Keratinocyte (primary cell): ENCODE results near the gene TMEM50A. TPM values are rescaled to one million over a fixed set of nuclear protein-coding genes. Genes with fewer than 3 reads are reported as not detected.
A peak's percentile ranks its signal among the peaks of the same experiment; 100 is the strongest.

Source experiments
- DNase-seq: peaks from one replicate; pipeline ENCODE4 v3.0.0-alpha.2; 2011; ENCODE audit warnings: low read depth, missing footprints, low spot score
- FAIRE-seq: peaks from 2 replicates; lab custom pipeline; 2011; peaks lifted over from hg19 to GRCh38; lab: Jason Lieb, UNC
- H2AFZ ChIP-seq: 2 replicates; pipeline ENCODE4 v1.6.0; 2012; ENCODE audit warnings: low read length, control low read depth, inconsistent platforms; ENCODE audit not compliant: control insufficient read depth
- H3K27ac ChIP-seq: 2 replicates; pipeline ENCODE4 v1.5.1; 2011; ENCODE audit warnings: low read length; ENCODE audit not compliant: control insufficient read depth, insufficient read depth
- H3K27me3 ChIP-seq: 3 replicates; pipeline ENCODE4 v1.6.0; 2011; ENCODE audit warnings: low read length; ENCODE audit not compliant: control insufficient read depth, insufficient read depth; ENCODE audit errors: extremely low read depth
- H3K36me3 ChIP-seq, 2 experiments: 2 replicates in 1 of 2; 3 replicates in 1 of 2; pipeline ENCODE4 v1.5.1; 2011; ENCODE audit warnings: low read length in 2 of 2, mild to moderate bottlenecking in 1 of 2; ENCODE audit not compliant: control insufficient read depth in 2 of 2, insufficient read depth in 2 of 2; ENCODE audit errors: extremely low read depth in 1 of 2
- H3K4me1 ChIP-seq: 3 replicates; pipeline ENCODE4 v1.5.1; 2011; ENCODE audit warnings: low read length; ENCODE audit not compliant: control insufficient read depth, insufficient read depth; ENCODE audit errors: extremely low read depth
- H3K4me2 ChIP-seq: 3 replicates; pipeline ENCODE4 v1.6.0; 2011; ENCODE audit warnings: low read depth, low read length; ENCODE audit not compliant: control insufficient read depth, insufficient read depth; ENCODE audit errors: extremely low read depth
- H3K4me3 ChIP-seq, 3 experiments: fragments of 200-600 bp in 1 of 3; sonication (generic) in 1 of 3; 2 replicates in 2 of 3; 3 replicates in 1 of 3; pipeline ENCODE4 v1.5.1; 2011 to 2016; ENCODE audit warnings: low read length in 3 of 3, mild to moderate bottlenecking in 3 of 3, control low read depth in 2 of 3, inconsistent platforms in 1 of 3, low read depth in 1 of 3, mixed read lengths in 1 of 3, mixed run types in 1 of 3, moderate library complexity in 1 of 3; ENCODE audit not compliant: control insufficient read depth in 2 of 3, insufficient read depth in 2 of 3; ENCODE audit errors: extremely low read depth in 1 of 3
- H3K79me2 ChIP-seq: 2 replicates; pipeline ENCODE4 v1.6.0; 2012; ENCODE audit warnings: low read length; ENCODE audit not compliant: control insufficient read depth, insufficient read depth
- H3K9ac ChIP-seq: 3 replicates; pipeline ENCODE4 v1.6.0; 2011; ENCODE audit warnings: low read length; ENCODE audit not compliant: control insufficient read depth, insufficient read depth; ENCODE audit errors: extremely low read depth
- H3K9me1 ChIP-seq: 3 replicates; pipeline ENCODE4 v1.6.0; 2011; ENCODE audit warnings: low read length; ENCODE audit not compliant: control insufficient read depth, insufficient read depth; ENCODE audit errors: extremely low read depth
- H3K9me3 ChIP-seq: 2 replicates; pipeline ENCODE4 v1.5.1; 2012; ENCODE audit warnings: low read depth, low read length; ENCODE audit not compliant: control insufficient read depth
- H4K20me1 ChIP-seq: 3 replicates; pipeline ENCODE4 v1.6.0; 2011; ENCODE audit warnings: low read length; ENCODE audit not compliant: control insufficient read depth, insufficient read depth; ENCODE audit errors: extremely low read depth
- EZH2 ChIP-seq: IDR thresholded peaks from one replicate; pipeline ENCODE4 v1.6.1; 2012; ENCODE audit warnings: inconsistent platforms, mild to moderate bottlenecking, low read length, moderate library complexity
- dilution Hi-C: fragments of 300-500 bp; cut with MboI; formaldehyde crosslinking; loops from one replicate; pipeline ENCODE4 v1.7.0; 2020; ENCODE audit warnings: low sequenced_read_pairs; ENCODE audit not compliant: extremely low pct_ligation_motif_present
- polyA plus RNA-seq, 5 experiments: library from polyadenylated mRNA; depleted of rRNA in 3 of 5; stranded (reverse) in 3 of 5; stranded (forward) in 1 of 5; unstranded in 1 of 5; fragments of >200 nt; gene quantifications; 1 replicate in 1 of 5; 2 replicates in 3 of 5; 3 replicates in 1 of 5; pipeline versions ENCODE4 v1.2.1 to v1.2.3, GENCODE V29; 2011 to 2012; ENCODE audit warnings: missing spikeins in 2 of 5, low read depth in 1 of 5, low replicate concordance in 1 of 5
- TF ChIP-seq, protein P1 (sequence below), 3 experiments: IDR thresholded peaks in 1 of 3; conservative IDR thresholded peaks in 1 of 3; optimal IDR thresholded peaks in 1 of 3; 2 replicates in 2 of 3; 3 replicates in 1 of 3; pipeline versions ENCODE3 to v1.5.1; 2011; ENCODE audit warnings: low read length in 3 of 3, mild to moderate bottlenecking in 3 of 3, moderate library complexity in 2 of 3, control low read depth in 1 of 3, inconsistent platforms in 1 of 3; ENCODE audit not compliant: insufficient read depth in 2 of 3; ENCODE audit errors: extremely low read depth in 1 of 3

TMEM50A gene
- polyA plus RNA-seq, 1 donor (not counting 4 experiments of a cell fraction or from before 2014, with no cell fraction given): 166 TPM

DNA sequence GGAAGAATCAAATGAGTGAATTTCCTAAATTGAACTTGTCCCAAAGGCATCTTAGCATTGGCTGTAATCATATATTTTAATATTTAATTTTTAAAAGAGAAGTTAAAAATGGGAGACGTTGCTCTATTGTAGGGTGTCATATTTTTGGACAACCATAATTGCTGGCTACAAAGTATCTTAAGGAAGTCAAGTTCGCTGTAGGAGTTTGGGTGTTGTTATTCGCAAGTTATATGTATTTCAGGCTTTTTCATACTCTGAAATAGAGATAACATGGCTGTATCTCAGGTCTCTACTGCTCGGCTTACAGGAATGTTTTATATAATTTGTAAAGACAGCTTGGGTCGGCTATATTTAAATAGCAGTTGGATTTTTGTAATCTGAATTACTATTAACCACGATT, 852 bp downstream of the TMEM50A start:
- H3K9me3 ChIP-seq: no peaks in the 10 kb centered on the region
- peak overlapping the region; percentile 91 for H3K27ac ChIP-seq
- H2AFZ ChIP-seq: peak overlapping the region; percentile 73
- FAIRE-seq (no peak), DNase-seq (no peak)
- peaks cover 47% of the 10 kb centered on the region for H3K79me2 ChIP-seq
- no peaks in the 10 kb centered on the region for H3K9me1 ChIP-seq
- peak overlapping the region; percentile 96 for H3K9ac ChIP-seq
- dilution Hi-C loops: no loop called here
- peaks cover 16% of the 10 kb centered on the region for H3K4me1 ChIP-seq
- no peaks in the 10 kb centered on the region for H4K20me1 ChIP-seq
- no peaks in the 10 kb centered on the region for H3K27me3 ChIP-seq
- H3K4me3 ChIP-seq: peak overlapping the region; percentile 89 to 99 (median 99)
- H3K36me3 ChIP-seq: peaks cover 0 to 2% of the 10 kb centered on the region in 2 experiments
- no peak for TF ChIP-seq EZH2
- TF ChIP-seq, protein P1, sequence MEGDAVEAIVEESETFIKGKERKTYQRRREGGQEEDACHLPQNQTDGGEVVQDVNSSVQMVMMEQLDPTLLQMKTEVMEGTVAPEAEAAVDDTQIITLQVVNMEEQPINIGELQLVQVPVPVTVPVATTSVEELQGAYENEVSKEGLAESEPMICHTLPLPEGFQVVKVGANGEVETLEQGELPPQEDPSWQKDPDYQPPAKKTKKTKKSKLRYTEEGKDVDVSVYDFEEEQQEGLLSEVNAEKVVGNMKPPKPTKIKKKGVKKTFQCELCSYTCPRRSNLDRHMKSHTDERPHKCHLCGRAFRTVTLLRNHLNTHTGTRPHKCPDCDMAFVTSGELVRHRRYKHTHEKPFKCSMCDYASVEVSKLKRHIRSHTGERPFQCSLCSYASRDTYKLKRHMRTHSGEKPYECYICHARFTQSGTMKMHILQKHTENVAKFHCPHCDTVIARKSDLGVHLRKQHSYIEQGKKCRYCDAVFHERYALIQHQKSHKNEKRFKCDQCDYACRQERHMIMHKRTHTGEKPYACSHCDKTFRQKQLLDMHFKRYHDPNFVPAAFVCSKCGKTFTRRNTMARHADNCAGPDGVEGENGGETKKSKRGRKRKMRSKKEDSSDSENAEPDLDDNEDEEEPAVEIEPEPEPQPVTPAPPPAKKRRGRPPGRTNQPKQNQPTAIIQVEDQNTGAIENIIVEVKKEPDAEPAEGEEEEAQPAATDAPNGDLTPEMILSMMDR (optimal IDR thresholded peaks at IDR 0.05 in 1 of 3, IDR thresholded peaks at IDR 0.05 in 1 of 3, conservative IDR thresholded peaks at IDR 0.05 in 1 of 3; ENCODE audit: extremely low read depth in 1 of 3, insufficient read depth in 2 of 3, low read length in 3 of 3): no peak
- H3K4me2 ChIP-seq: peak overlapping the region; percentile 93

DNA sequence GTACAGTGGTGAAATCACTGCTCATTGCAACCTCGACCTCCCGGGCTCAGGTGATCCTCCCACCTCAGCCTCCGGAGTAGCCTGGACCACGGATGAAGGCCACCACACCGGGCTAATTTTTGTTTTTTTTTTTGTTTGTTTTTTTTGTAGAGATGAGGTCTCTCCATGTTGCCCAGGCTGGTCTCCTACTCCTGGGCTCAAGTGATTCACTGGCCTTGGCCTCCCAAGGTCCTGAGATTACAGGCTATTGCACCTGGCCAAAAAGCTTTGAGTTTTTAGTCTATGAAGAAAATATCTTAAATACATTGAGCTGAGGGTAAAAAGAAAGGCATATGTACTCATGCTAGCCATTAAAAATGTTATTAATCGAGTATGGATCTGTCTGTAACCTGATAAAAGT, 3.6 kb downstream of the TMEM50A start:
- no peak for TF ChIP-seq EZH2
- TF ChIP-seq, protein P1 (optimal IDR thresholded peaks at IDR 0.05 in 1 of 3, IDR thresholded peaks at IDR 0.05 in 1 of 3, conservative IDR thresholded peaks at IDR 0.05 in 1 of 3; ENCODE audit: extremely low read depth in 1 of 3, insufficient read depth in 2 of 3, low read length in 3 of 3): no peak
- no peak overlapping the region for H3K27ac ChIP-seq
- H3K4me1 ChIP-seq: peaks cover 19% of the 10 kb centered on the region
- H3K9me3 ChIP-seq: no peaks in the 10 kb centered on the region
- no peaks in the 10 kb centered on the region for H3K27me3 ChIP-seq
- no peak overlapping the region for H3K4me2 ChIP-seq
- dilution Hi-C loops: no loop called here
- no peaks in the 10 kb centered on the region for H3K9me1 ChIP-seq
- peaks cover 0 to 4% of the 10 kb centered on the region in 2 experiments for H3K36me3 ChIP-seq
- H3K79me2 ChIP-seq: peaks cover 49% of the 10 kb centered on the region
- H2AFZ ChIP-seq: no peak overlapping the region
- H4K20me1 ChIP-seq: peaks cover 3% of the 10 kb centered on the region
- no peak overlapping the region for H3K9ac ChIP-seq
- DNase-seq (no peak), FAIRE-seq (no peak)
- H3K4me3 ChIP-seq: no peak overlapping the region
